GM18520 (cell line): ENCODE data around the gene LSAMP.

Experiments used
- ATAC-seq: cut with Tn5 transposase; IDR thresholded peaks from one replicate; pipeline ENCODE4 v1.9.1; 2021; ENCODE audit not compliant: unreplicated experiment

The LSAMP gene

DNA sequence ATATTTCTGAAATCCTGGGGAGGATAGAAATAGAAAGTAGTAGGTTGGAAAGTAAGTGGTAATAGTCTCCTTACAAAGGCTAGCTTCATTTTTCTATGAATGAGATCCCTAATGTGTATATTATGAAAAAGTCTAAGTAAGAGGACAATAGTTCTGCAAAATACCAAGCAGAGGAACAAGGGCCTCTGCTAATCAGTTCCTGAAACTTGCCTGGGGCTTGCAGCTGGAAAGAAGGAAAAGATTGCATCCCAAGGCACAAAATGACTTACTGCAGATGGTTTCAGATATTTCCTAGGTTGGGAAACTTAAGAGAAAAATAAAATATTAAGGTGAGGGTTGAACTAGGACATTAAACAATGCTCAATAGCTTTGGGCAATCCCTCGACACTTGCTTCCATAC, 528.4 kb downstream of the LSAMP start:
- ATAC-seq, result no peak

- no peak for ATAC-seq
Measured at GRCh38 chr3:115915061-115915460, 530.2 kb downstream of the LSAMP start.

DNA sequence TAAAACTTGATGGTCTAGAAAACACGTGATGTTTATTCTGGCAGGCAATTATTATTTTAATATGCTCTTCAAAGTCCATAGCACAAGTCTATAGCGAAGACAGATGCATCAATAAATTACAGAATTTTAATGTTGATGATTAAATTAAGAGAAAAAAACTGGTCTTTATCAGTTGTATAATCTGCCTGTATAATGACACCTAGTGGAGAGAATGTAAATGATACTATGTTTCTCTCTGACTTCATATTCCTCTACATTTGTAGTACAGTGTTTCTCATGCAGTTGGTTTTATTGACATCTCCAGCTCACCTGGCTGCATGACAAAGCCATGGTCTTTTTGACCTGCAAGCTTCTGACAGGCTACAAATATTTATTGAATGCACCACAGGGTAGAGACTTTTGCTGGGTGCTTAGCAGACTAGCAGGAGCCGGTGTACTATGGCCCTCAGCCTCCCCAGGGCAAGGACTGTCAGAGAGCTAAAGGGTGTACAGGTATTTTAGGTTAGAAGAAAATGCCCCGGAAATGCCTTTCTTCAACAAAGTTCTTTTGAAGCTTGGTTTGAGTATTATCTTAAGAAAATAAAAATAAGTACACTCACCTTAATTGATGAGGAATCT, 532.1 kb downstream of the LSAMP start:
- ATAC-seq, result no peak

DNA sequence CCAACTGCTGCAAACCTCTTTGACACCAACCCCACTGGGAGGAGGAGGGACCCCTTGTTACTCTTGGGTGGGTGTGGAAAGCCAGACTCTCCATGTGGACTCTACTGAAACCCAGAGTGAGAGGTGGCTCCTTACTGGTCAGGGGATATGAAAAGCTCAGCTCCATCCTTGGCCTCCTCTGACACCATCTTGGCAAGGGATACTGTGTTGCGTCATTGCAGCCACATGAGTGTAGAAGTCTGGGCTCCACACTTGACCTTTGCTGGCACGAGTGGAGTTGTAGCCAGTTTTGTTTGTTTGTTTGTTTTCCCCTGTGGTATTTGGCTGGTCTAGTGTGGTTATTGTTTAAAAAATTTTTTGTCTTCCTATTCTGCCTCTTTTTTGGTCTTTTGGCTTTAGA, 532.9 kb downstream of the LSAMP start:
- no peak for ATAC-seq

GRCh38 chr3:115905871-115906270, 539.4 kb downstream of the LSAMP start:
- ATAC-seq, result no peak

GRCh38 chr3:115903843-115904242, 541.4 kb downstream of the LSAMP start:
- no peak for ATAC-seq

DNA sequence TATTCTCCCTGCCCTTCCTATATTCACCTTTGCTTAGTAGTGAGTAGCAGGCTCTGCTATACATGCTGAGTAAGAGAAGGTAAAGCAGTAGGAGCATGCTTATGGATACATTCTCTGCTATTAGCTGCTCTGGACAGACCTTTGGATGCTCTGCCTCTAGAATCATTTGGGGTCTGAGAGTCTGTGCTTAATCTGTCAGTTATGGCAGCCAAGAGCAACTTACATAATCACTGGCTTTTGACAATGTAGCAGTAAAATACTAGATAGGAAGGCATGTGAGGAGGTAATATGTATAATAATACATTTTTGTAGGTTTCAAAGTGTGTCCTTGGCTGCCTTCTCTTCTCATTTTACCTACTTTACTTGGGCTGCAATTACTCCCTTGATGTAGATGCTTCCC, 544.3 kb downstream of the LSAMP start:
- ATAC-seq, result no peak

DNA sequence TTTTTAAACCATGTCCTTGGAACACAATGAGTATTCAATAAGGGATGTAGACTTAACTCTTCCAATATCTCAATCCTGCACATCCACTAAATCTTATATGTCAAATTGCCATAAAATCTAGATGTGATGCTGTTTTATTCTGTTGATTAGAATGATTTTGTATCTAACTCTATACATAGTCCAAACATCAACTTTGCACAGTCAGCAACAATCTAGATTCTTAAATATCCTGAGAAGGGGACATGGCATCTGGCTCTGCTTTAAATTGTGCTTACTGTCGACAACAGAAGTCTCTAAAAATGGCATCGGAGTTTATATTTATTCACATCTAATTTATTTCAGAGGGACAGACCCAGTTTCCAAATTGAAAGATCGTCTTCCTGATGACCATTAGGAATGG, 545.8 kb downstream of the LSAMP start:
- no peak for ATAC-seq

DNA sequence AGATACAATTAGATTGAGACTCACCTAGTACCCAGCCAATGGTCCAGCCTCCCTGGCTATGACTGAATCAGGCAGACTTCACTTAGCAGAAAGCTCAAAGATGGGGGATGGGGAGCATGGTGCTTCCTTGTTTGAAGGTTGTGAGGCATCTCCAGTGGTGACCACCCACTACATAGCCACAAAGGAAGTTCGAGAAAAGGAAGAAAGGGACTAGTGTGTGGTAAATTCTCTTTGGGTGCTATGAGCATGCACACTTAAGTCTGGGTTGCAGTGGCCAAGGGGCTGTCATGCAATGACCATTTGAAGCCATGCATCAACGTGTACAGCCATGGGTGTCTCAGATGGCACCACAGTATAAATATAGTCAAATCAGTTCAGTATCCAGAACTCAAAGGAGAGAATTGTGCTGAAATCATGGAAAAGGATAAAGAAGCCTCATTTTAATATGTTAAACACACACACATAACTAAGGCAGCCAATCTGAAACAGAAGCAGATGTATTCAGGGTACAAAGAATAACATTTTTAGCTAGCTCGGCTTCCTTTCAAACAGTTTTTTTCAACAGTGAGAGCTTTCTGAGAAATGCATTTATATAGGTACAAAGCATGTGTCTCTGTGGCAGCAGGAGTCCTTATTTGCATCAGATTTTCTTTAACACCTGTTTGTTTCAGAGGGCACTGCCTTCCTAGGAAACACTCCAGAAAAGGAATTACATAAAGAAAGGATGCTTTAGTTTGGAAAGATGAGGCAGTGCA, 546.5 kb downstream of the LSAMP start:
- ATAC-seq, result no peak

DNA sequence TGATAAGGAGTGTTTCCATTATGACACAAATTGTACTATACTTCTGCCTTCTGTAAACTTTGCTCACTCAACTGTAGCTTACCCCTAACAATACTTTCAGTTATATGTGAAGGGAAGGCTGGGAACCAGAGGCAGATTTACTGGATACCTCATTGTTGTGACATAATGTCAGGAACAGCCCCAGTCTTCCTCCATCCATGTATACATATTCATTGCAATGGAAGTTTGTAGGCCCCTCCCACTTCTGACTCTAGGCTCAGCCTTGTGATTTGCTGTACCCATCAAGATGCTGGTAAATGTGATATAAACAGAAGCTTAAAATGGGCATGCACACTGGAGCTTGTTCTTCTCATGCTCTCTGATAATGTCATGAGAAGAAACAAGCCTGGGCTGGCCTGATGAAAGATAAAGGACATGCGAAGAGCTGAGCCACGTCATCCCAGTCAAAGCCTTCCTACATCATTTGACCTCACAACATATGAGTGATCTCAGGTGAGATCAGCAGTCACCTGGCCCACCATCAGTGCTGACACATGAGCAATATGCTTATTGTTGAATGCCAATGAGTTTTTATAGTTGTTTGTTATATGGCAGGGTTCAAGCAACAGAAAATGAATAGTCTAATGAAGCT, 554.2 kb downstream of the LSAMP start:
- ATAC-seq, result no peak

DNA sequence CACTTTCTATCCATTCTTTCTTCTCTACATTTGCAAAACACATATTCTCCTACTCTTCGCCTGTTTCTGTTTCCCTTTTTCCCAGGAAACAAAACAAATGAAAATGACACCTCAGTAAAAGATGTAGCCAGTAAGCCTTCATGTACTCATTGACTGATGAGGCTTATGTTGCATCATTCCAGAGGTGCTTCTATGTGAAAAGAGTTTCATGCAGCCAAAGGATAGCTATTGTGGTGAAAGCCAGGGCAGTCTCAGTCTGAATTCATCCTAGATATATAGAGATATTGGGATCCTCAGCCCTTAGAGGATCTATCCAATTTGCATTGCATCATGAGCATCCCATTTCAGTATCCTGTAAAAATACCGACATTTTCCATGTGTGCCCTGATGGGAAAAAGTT, 554.7 kb downstream of the LSAMP start:
- no peak for ATAC-seq

GRCh38 chr3:115885621-115886020, 559.7 kb downstream of the LSAMP start:
- ATAC-seq, result no peak

- ATAC-seq, result no peak
Measured at GRCh38 chr3:115877615-115877899, 567.7 kb downstream of the LSAMP start.

- ATAC-seq, result no peak
Measured at GRCh38 chr3:115876876-115877614, 568.2 kb downstream of the LSAMP start.

DNA sequence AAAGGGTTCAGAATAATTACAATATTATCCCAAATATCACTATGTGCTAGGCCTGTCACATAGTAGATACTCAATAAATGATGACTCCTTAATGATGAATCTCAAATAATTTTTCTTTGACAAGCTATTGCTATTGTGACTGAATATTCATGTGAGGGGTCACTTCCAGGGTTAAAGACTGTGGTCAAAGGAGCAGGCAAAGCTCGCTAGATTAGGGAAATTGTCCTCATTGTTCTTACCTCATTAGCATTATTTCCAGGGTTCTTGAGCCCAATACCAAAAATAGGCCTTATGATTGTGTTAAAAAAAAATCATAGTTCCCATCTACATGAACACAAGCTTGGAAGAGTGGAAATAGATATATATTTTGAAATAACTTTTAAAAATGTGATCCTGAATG, 569.8 kb downstream of the LSAMP start:
- no peak for ATAC-seq

GRCh38 chr3:115871735-115872134, 573.6 kb downstream of the LSAMP start:
- no peak for ATAC-seq

- no peak for ATAC-seq
Measured at GRCh38 chr3:115864911-115865310, 580.4 kb downstream of the LSAMP start.

- ATAC-seq, result no peak
Measured at GRCh38 chr3:115862849-115863248, 582.4 kb downstream of the LSAMP start.

DNA sequence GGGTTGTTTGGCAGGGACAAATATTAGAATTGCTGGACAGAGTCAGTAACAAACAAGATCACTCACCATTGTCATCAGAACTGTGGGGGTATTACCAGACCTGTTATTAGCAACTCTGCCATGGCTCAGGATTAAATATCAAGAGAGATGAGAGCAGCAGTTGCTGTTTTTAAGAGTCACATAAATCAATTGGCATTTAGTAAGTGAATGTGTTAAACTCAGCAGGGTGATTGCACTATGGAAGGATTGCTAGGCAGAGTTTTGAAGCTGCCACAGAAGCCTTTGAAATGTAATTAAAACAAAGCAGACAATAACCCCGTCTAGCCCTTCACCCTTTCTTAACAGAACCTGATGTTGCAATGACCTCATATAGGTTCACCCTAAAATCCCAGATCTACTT, 583.2 kb downstream of the LSAMP start:
- ATAC-seq, result no peak

DNA sequence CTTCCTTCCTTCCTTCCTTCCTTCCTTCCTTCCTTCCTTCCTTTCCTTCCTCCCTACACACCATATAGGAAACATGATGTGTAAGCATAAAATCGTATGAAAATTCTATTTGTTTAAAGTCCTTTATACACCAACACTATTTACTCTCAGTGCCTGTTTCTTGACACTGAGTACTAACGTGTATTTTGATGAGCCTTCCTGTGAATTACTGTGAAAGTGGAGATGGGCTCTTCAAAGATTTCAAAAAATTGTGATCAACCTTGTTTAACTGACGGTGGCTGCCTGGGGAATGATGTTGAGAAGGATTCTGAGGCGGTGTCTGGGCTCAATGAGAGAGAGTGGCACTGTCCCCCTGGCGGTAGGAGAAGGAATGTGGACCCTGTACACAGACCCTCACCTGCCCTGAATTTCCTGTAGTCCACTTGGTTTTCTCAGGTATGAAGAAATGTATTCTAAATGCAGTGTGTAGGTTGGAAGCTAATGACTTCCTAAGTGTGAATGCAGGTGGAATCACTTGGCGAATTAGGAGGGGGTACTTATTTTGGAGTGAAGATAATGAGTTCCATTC, 584.0 kb downstream of the LSAMP start:
- ATAC-seq, result no peak

GRCh38 chr3:115860766-115861165, 584.5 kb downstream of the LSAMP start:
- no peak for ATAC-seq
